KMS-11 (cell line): ENCODE results near the gene TUBB8B.
A peak's percentile ranks its signal among the peaks of the same experiment; 100 is the strongest.
"Not testable (repeated sequence)": the region's sequence is repeated elsewhere in the genome, so short reads cannot be mapped to it uniquely, and the experiment has no call there.

Source experiments
- H2AFZ ChIP-seq: fragments of 200-600 bp; sonication (generic); 2 replicates; pipeline ENCODE4 v1.6.1; 2016; ENCODE audit warnings: antibody characterized with exemption, mixed run types, low read depth
- H3K27ac ChIP-seq: fragments of 200-600 bp; sonication (generic); 2 replicates; pipeline ENCODE4 v1.6.1; 2016; ENCODE audit warnings: mild to moderate bottlenecking, mixed run types
- H3K27me3 ChIP-seq: fragments of 200-600 bp; sonication (generic); 2 replicates; pipeline ENCODE4 v1.6.1; 2017; ENCODE audit warnings: mild to moderate bottlenecking, low read depth, mixed run types, moderate library complexity; ENCODE audit not compliant: insufficient read depth
- H3K36me3 ChIP-seq: fragments of 200-600 bp; sonication (generic); 2 replicates; pipeline ENCODE4 v1.6.1; 2017; ENCODE audit warnings: mild to moderate bottlenecking, mixed run types; ENCODE audit not compliant: insufficient read depth
- H3K4me1 ChIP-seq: fragments of 200-600 bp; sonication (generic); 2 replicates; pipeline ENCODE4 v1.6.1; 2016; ENCODE audit warnings: mild to moderate bottlenecking, low read depth, mixed run types; ENCODE audit not compliant: poor library complexity, severe bottlenecking
- H3K4me2 ChIP-seq: fragments of 200-600 bp; sonication (generic); 2 replicates; pipeline ENCODE4 v1.7.0; 2016; ENCODE audit warnings: mild to moderate bottlenecking, mixed run types
- H3K4me3 ChIP-seq: fragments of 200-600 bp; sonication (generic); IDR thresholded peaks from 2 replicates; pipeline ENCODE4 v1.6.1; 2017; ENCODE audit warnings: low read depth, low read length, mixed read lengths; ENCODE audit not compliant: insufficient read depth
- H3K79me2 ChIP-seq: fragments of 200-600 bp; sonication (generic); 2 replicates; pipeline ENCODE4 v1.6.1; 2016; ENCODE audit warnings: low read depth, mixed run types; ENCODE audit not compliant: insufficient read depth
- H3K9ac ChIP-seq: fragments of 200-600 bp; sonication (generic); 2 replicates; pipeline ENCODE4 v1.6.1; 2016; ENCODE audit warnings: mild to moderate bottlenecking, mixed run types
- H4K20me1 ChIP-seq: fragments of 200-600 bp; sonication (generic); 2 replicates; pipeline ENCODE4 v1.6.1; 2016; ENCODE audit warnings: mild to moderate bottlenecking, mixed run types; ENCODE audit not compliant: insufficient read depth
- CTCF ChIP-seq: fragments of 200-600 bp; sonication (generic); conservative IDR thresholded peaks from 2 replicates; pipeline ENCODE4 v1.6.1; 2017; ENCODE audit warnings: low read depth, mild to moderate bottlenecking, antibody characterized with exemption, low read length, moderate library complexity, mixed read lengths

TUBB8B gene

GRCh38 chr18:49176-49665, at the start of gene TUBB8B:
TSS of gene TUBB8B (minus strand) at chr18:49615. CDS start at chr18:49557, 58 bp downstream.
- not testable (repeated sequence) for H3K4me1 ChIP-seq, H4K20me1 ChIP-seq, H3K9ac ChIP-seq, H3K27ac ChIP-seq, H3K36me3 ChIP-seq, H3K4me2 ChIP-seq, H2AFZ ChIP-seq, H3K4me3 ChIP-seq, H3K27me3 ChIP-seq, H3K79me2 ChIP-seq

- not testable (repeated sequence) for H3K27ac ChIP-seq, H4K20me1 ChIP-seq, H3K4me3 ChIP-seq, H3K4me1 ChIP-seq, H3K79me2 ChIP-seq, H3K27me3 ChIP-seq, H3K9ac ChIP-seq, H3K4me2 ChIP-seq, H3K36me3 ChIP-seq
- TF ChIP-seq CTCF, result peak; percentile 59
- peak overlapping the region; percentile 38; the same call in 1 of the 2 replicates for H2AFZ ChIP-seq
Measured at GRCh38 chr18:97252-97914, 48.0 kb upstream of the TUBB8B start.

- H3K27me3 ChIP-seq, H2AFZ ChIP-seq, H3K27ac ChIP-seq, H3K4me3 ChIP-seq, H3K4me1 ChIP-seq, H3K79me2 ChIP-seq, H3K9ac ChIP-seq, H4K20me1 ChIP-seq, H3K4me2 ChIP-seq, H3K36me3 ChIP-seq: not testable (repeated sequence)
- peak; percentile 37; the same call in 1 of the 2 replicates for TF ChIP-seq CTCF
Measured at GRCh38 chr18:96767-97131, 47.3 kb upstream of the TUBB8B start.

- not testable (repeated sequence) for H3K4me3 ChIP-seq, H3K9ac ChIP-seq, H2AFZ ChIP-seq, H4K20me1 ChIP-seq, H3K36me3 ChIP-seq, H3K27ac ChIP-seq, H3K79me2 ChIP-seq, H3K4me2 ChIP-seq, H3K4me1 ChIP-seq, H3K27me3 ChIP-seq
Measured at GRCh38 chr18:96101-96766, 46.8 kb upstream of the TUBB8B start.

- not testable (repeated sequence) for H3K27me3 ChIP-seq, H3K27ac ChIP-seq, H3K9ac ChIP-seq, H3K4me2 ChIP-seq, H3K36me3 ChIP-seq, H3K4me1 ChIP-seq, H3K79me2 ChIP-seq, H2AFZ ChIP-seq, H4K20me1 ChIP-seq, H3K4me3 ChIP-seq
Measured at GRCh38 chr18:95580-95979, 46.2 kb upstream of the TUBB8B start.

- H3K4me3 ChIP-seq, H2AFZ ChIP-seq, H3K27me3 ChIP-seq, H3K36me3 ChIP-seq, H3K79me2 ChIP-seq, H3K9ac ChIP-seq, H4K20me1 ChIP-seq, H3K27ac ChIP-seq, H3K4me1 ChIP-seq, H3K4me2 ChIP-seq: not testable (repeated sequence)
Measured at GRCh38 chr18:93897-94408, 44.5 kb upstream of the TUBB8B start.

GRCh38 chr18:91561-91960, 42.1 kb upstream of the TUBB8B start:
- not testable (repeated sequence) for H3K4me3 ChIP-seq, H3K4me2 ChIP-seq, H3K79me2 ChIP-seq, H3K27ac ChIP-seq, H3K9ac ChIP-seq, H3K36me3 ChIP-seq, H4K20me1 ChIP-seq, H3K4me1 ChIP-seq, H3K27me3 ChIP-seq, H2AFZ ChIP-seq

GRCh38 chr18:90396-91193, 41.2 kb upstream of the TUBB8B start:
- not testable (repeated sequence) for H3K9ac ChIP-seq, H3K27ac ChIP-seq, H3K4me2 ChIP-seq, H3K79me2 ChIP-seq, H3K27me3 ChIP-seq, H3K4me3 ChIP-seq, H2AFZ ChIP-seq, H3K36me3 ChIP-seq, H3K4me1 ChIP-seq, H4K20me1 ChIP-seq
